GM21526 (cell line): ENCODE results near the gene HDAC4.
"Not testable (repeated sequence)": the region's sequence is repeated elsewhere in the genome, so short reads cannot be mapped to it uniquely, and the experiment has no call there.

Experiments used
- ATAC-seq: cut with Tn5 transposase; IDR thresholded peaks from one replicate; pipeline ENCODE4 v1.9.1; 2021; ENCODE audit warnings: moderate library complexity; ENCODE audit not compliant: unreplicated experiment, low FRiP score

Gene HDAC4

DNA sequence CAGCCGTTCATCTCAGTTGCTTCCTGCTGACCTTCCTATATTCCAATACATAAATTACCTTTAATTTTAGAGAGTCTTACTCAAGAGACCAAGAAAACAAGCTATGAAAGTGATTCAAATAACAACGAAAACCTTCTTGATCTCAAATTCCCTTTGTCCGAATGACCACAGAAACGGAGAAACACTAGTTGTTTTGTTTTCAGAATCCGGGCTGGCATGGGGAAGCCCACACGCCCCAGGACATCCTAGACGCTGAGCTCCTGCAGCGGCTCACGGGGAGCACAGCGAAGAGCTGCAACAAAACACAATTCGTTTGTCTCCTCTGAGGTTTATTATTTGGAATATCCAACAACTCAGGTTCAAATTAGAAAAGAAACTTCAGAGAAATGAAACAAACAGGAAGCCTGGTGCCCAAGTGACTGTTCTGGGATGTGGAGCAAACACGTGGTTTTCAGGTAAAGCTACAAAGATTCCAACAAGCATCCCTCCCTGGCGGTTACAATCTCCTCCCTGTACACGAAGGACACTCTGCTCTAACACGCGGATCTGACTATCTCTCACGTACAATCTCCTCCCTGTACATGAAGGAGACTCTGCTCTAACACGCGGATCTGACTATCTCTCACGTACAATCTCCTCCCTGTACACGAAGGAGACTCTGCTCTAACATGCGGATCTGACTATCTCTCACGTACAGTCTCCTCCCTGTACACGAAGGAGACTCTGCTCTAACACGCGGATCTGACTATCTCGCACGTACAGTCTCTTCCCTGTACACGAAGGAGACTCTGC lies 315.4 kb downstream of the HDAC4 start:
- no peak for ATAC-seq

DNA sequence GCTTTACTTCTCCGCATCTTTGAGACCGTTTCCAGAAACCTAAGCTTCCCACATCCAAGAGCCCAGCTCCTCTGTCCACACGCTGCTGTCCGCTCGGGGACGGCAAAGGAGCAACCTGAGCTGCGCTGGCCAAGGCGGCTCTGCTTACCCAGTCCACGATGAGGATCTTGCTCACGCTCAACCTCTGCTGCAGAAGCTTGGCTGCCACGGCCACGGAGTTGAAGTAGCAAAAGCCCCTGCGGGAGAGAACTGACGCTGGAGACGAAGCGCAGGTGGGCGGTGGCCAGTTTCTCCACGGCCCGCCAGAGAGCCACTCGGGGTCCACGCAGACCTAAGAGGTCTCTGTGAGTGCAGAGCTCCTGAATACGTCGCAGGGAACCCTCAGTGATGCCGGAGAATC lies 316.8 kb downstream of the HDAC4 start:
- ATAC-seq = no peak

DNA sequence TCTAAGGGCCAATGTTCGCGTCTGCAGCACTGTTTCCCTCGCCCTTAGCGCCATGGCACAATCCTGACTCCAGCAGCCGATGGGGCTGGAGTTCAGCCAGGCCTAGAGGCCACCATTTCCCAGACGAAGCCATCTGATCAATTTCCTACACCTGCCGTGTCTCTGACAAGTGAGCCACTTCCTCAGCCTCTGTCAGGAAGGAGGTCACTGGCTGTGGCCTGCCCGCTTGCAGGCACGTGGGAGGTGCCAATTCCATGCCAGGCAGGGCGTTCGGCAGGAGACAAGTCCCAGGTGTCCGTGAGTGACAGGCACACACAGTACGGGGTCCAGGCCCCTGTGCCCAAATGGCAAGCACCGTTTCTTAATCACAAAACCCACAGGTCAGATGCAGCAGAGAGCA lies 318.4 kb downstream of the HDAC4 start:
- ATAC-seq = no peak

- ATAC-seq = no peak
Measured at GRCh38 chr2:239081622-239082021, 319.2 kb downstream of the HDAC4 start.

DNA sequence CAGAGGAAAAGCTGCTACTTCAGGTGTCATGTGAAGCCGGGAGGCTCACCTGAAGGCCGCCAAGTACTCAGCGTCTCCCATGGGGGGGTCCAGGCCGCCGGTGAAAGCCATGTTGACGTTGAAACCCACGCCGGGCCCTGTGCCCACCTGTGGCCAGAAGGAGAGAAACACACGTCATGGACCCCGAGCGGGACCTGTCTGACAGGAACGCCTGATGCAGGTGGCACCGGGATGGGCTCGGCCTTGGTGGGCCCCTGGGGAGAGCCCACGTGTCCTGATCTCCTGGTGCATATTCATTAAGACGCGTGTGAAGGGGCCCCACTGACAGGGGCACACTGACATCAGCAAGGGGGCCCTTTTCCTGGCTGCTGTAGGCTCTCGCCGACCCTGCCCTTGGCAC lies 319.8 kb downstream of the HDAC4 start:
- no peak for ATAC-seq

- no peak for ATAC-seq
Measured at GRCh38 chr2:239079671-239080294, 321.0 kb downstream of the HDAC4 start.

- no peak for ATAC-seq
Measured at GRCh38 chr2:239078128-239078924, 322.5 kb downstream of the HDAC4 start.

- no peak for ATAC-seq
Measured at GRCh38 chr2:239077260-239077659, 323.6 kb downstream of the HDAC4 start.

DNA sequence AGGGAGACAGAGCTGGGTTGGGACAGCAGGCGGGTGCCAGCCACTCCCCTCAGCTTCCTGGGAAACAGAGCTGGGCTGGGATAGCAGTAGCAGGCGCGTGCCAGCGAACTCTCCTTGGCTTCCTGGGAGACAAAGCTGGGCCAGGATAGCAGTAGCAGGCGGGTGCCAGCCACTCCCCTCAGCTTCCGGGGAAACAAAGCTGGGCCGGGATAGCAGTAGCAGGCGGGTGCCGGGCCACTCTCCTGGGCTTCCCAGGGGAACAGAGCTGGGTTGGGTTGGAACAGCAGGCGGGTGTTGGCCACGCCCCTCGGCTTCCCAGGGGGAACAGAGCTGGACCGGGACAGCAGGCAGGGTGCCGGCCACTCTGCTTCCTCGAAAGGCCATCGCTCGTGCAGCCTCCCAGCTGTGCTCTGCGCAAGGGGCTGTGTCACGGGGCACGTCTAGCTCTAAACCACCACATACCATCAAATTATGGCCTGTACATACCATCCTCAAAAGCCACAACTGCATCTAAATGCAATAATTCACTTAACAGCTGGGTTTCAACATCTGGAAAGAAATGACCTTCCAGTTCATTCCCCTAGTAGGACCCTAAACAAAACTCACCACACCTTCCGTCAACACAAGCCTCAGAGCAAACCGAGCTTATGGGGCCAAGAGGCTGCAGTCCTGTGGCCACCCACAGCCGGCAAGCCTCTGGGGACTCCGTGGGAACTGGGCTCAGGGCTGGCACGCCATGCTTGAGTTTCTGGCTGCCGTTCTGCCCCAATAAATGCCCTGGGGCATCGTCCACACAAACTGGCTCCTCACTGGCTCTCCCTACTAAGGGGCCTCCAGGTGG lies 324.7 kb downstream of the HDAC4 start:
- ATAC-seq = no peak

GRCh38 chr2:239073745-239074530 lies 326.9 kb downstream of the HDAC4 start:
- ATAC-seq = no peak

DNA sequence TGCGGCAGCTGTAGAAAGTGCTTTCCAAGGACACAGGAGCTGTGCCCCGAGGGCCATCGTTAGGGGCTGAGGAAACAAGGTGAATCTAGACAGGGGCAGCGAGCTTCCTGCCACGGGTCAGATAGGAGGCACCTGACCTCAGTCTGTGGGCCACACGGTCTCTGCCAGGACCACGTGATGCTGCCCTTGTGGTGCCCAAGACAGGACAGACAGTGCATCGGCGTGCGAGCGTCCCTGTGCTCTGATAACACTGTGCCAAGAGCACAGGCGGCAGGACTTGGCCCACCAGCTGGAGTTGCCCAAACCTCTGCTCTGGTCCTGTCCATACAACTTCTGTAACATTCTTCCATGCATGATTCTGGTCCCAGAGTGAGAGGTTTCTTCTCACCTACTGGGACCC lies 327.6 kb downstream of the HDAC4 start:
- ATAC-seq = no peak

DNA sequence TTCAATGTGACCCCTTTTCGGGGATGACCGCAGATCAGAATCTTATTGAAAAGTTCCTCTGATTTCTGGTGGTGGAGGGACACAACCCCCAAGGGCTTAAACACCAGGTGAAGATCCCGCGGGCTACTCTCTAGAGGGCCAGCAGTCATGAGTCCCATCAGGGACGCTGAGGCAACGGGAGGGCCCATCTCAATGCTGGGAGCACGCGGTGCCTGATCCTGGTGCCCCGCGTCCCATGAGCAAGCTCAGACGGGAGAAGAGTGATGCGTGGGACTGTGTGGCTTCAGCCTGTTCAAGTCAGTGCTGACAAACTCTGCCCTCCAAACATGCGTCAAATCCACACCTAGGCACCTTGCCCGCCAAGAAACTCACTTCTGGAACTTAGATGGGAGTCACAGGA lies 328.0 kb downstream of the HDAC4 start:
- no peak for ATAC-seq

- no peak for ATAC-seq
Measured at GRCh38 chr2:239070466-239070865, 330.4 kb downstream of the HDAC4 start.

GRCh38 chr2:239069362-239070333 lies 331.2 kb downstream of the HDAC4 start:
- not testable (repeated sequence) for ATAC-seq

- no peak for ATAC-seq
Measured at GRCh38 chr2:239068411-239068810, 332.4 kb downstream of the HDAC4 start.

DNA sequence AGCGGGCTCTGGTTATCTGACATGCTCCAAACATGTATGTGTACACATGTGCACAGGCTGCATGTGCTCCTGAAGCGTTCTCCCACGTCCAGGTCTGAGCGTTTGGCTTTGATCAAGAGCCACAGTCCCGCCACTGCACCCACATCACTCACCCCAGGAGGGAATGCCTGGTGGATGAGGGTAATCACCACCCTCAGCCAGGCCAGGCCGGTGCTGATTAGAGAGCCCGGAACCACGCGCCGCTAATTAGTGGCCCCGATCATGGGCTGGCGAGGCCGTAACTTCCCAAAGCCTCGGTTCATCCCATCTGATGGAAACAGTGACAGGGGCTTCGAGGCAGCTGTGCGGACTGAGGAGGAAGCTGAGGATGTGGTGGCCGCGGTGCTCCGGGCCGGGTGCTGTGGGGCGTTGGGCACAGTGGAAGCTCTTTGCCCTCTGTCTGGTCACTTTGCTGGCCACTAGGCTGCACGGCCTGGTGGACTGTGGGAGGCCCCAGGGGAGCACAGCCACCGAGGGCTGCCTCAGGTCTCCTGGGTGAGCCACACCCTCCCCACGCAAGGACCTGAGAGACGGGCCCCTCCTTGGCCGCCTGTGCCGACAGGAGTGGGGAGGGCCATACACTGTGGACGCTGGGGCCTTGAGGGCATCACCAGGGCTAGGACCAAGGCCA lies 333.5 kb downstream of the HDAC4 start:
- ATAC-seq = no peak

DNA sequence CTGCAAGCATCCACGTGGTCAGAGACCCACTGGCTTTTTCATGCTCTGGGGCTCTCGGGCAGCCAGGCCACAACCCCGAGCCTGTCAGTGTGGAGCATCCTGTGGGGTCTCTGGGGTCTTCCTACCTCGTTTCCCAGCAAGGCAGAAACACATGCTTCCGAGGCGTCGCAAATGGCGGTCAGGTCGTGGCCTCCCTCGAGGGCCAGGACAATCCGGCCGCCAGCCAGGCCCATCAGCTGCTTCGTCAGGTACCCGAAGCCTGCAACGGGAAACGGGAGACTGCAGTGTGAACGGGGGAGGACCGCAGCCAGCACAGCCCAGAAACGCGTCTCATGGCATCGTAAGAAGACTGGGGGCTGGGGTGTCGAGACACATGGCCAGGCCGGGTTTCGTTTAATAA lies 334.2 kb downstream of the HDAC4 start:
- ATAC-seq = no peak

DNA sequence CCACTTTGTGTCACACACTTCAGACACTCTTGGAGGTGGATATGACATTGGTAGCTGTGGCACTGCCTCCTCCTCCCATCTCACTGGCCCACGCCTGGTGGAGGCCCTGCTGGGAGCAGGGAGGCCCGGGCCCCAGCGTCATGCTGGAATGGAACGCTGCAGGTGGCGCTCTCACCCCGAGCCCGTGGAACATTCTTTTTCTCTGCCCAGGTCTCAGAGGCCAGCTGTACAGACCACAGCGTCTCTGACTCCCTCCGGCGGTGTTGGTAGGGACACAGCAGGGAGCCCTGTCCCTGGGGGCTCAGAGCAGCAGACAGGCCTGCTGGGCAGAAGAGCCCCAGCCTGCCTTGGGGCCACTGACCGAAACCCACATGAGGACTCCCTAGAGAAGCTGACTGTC lies 334.9 kb downstream of the HDAC4 start:
- ATAC-seq = no peak
